DMS153 treated with DMSO at 0.1 percent for 48 hours (cell line): Measurements from ENCODE around the gene CCT8L2.
"Not testable (repeated sequence)": the region's sequence is repeated elsewhere in the genome, so short reads cannot be mapped to it uniquely, and the experiment has no call there.

Experiments
- DNase-seq: peaks from one replicate; lab custom pipeline; 2025; ENCODE audit not compliant: unreplicated experiment; lab: John Stamatoyannopoulos, UW

The CCT8L2 gene

DNA sequence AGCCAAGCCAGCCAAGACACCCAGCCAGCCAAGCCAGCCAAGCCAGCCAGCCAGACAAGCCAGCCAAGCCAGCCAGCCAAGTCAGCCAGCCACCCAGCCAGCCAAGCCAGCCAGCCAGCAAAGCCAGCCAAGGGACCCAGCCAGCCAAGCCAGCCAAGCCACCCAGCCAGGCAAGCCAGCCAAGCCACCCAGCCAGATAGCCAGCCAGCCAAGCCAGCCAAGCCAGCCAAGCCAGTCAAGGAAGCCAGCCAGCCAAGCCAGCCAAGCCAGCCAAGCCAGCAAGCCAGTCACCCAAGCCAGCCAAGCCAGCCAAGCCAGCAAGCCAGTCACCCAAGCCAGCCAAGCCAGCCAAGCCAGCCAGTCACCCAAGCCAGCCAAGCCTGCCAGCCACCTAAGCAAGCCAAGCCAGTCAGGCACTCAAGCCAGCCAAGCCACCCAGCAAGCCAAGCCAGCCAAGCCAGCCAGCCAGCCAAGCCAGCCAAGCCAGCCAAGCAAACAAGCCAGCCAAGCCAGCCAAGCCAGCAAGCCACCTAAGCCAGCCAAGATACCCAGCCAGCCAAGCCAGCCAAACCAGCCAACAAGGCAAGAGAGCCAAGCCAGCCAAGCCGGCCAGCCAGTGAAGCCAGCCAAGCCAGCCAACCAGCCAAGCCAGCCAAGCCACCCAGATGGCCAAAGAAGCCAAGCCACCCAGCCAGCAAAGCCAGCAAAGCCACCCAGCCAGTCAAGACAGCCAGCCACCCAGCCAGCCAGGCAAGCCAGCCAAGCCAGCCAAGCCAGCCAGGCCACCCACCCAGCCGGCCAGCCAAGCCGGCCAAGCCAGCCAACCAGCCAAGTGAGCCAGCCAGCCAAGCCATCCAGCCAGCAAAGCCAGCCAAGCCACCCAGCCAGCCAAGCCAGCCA lies 33.3 kb downstream of the CCT8L2 start:
- DNase-seq = no peak

DNA sequence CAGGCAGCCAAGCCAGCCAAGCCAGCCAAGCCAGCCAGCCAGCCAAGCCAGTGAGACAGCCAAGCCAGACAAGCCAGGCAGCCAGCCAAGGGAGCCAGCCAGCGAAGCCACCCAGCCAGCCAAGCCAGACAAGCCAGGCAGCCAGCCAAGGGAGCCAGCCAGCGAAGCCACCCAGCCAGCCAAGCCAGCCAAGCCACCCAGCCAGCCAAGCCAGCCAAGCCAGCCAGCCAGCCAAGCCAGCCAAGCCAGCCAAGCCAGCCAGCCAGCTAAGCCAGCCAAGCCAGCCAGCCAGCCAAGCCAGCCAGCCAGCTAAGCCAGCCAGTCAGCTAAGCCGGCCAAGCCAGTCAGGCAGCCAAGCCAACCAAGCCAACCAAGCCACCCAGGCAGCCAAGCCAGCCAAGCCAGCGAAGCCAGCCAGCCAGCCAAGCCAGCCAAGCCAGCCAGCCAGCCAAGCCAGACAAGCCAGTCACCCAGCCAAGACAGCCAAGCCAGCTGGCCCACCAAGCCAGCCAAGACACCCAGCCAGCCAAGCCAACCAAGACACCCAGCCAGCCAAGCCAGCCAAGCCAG lies 34.1 kb downstream of the CCT8L2 start:
- not testable (repeated sequence) for DNase-seq

DNA sequence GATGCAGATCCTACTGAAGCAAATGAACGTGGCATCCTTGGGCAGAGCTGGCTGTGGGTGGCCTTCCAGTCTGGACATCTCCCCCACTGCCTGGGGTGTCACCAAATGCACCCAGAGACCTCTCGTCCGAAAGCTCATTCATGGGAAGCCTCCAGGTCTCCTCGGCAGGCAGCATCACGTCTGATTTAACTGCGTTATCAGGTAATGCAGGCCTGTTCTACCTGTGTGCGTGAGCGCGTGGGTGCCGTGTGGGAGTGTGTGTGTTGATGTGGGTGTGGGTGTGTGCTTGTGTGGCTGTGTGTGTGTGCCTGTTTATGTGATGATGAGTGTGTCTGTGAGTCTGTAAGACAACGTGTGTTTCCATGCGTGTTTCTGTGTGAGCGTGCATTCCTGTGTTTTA lies 35.1 kb downstream of the CCT8L2 start:
- not testable (repeated sequence) for DNase-seq

DNA sequence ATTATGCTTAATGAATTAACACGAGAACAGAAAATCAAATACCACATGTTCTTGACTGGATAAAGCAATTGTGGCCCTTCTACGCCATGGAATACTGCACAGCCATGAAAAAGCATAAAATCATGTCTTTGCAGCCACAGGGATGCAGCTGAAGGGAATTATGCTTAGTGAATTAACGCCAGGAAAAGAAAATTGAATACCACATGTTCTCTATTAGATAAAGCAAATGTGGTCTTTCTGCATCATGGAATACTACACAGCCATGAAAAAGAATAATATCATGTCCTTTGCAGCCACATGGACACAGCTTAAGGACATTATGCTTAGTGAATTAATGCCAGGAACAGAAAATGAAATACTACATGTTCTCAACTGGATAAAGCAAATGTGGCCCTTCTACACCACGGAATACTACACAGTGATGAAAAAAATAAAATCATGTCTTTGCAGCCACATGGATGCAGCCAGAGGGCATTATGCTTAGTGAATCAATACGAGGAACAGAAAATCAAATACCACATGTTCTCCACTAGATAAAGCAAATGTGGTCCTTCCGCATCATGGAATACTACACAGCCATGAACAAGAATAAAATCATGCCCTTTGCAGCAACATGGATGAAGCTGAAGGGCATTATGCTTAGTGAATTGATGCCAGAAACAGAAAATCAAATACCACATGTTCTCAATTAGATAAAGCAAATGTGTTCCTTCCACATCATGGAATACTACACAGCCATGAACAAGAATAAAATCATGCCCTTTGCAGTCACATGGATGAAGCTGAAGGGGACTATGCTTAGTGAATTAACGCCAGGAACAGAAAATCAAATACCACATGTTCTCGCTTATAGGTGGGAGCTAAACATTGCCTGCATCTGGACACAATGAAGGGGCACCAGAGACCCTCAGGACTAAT lies 37.3 kb downstream of the CCT8L2 start:
- not testable (repeated sequence) for DNase-seq

DNA sequence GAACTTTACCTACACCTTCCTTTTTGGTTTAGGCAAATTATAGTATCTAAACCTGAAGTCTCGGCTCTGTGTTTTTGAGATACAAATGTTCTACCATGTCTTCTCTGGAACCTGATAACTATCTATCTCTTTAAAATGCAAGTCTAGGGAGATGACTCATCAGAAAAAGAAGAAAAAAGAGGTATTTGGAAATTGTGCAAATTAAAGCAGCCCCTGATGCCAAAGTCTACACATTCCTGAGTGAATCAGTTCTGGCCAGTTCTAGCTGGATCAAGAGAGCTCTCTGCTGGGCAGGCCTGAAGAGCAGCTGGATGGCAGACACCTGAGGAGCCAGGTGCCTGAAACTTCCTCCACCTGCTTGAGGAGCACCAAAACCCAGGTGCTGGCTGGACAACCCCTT lies 49.3 kb downstream of the CCT8L2 start:
- DNase-seq = not testable (repeated sequence)
